GM20000 (cell line): ENCODE results near the gene SUN1.

Experiments
- DNase-seq: peaks from one replicate; pipeline ENCODE4 v3.0.0; 2012; ENCODE audit warnings: low spot score
- TF ChIP-seq, protein P1 (sequence below): IDR thresholded peaks from 2 replicates; pipeline ENCODE4 v1.5.1; 2012; ENCODE audit warnings: mild to moderate bottlenecking, control low read depth; ENCODE audit errors: extremely low read depth, missing control alignments

The SUN1 gene

DNA sequence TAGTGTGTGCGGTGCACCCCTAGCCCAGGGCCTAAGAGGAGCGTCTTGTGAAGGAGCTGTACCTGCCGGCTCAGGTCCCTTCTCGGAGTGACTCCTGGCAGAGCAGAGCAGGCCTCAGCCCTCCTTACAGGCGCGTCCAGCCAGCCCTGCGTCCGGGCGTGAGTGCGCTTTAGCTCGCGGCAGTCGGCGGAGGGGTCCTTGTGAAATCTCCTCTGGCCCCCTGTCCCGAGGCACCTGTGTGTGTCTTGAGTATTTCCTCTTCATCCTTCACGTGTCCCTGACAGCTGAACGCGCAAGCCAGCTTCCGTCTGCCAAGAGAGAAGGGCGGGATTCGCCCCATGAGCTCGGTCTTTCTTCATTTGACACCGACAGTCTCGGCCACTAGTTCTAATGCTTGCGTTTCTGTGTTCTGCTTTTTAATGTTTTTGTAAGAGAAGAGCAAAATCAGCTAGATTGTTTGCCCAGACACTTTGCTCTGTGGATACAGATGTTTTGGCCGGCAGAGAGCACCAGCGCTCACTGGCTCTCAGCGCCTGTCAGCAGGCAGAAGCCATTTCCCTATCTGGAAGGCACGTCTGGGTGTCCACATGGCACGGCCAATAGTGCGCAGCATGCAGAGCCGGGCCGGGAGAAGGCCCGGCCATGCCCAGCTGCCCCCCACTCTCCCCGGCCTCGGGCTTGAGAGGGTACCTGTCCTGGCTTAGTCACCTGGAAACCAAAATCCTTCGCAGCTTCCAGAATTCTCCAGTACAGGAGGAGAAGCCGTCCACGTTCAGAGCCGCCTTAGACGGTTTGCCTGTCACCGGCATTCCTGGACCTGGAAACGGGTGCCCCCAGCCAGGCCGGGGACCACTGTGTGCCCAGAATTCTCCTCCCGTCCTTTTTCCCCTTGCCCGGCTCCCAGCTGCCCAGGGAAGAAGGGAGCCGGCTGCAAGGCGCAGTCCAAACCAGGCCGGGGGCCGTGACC, 51.1 kb downstream of the SUN1 start:
- TF ChIP-seq, protein P1, sequence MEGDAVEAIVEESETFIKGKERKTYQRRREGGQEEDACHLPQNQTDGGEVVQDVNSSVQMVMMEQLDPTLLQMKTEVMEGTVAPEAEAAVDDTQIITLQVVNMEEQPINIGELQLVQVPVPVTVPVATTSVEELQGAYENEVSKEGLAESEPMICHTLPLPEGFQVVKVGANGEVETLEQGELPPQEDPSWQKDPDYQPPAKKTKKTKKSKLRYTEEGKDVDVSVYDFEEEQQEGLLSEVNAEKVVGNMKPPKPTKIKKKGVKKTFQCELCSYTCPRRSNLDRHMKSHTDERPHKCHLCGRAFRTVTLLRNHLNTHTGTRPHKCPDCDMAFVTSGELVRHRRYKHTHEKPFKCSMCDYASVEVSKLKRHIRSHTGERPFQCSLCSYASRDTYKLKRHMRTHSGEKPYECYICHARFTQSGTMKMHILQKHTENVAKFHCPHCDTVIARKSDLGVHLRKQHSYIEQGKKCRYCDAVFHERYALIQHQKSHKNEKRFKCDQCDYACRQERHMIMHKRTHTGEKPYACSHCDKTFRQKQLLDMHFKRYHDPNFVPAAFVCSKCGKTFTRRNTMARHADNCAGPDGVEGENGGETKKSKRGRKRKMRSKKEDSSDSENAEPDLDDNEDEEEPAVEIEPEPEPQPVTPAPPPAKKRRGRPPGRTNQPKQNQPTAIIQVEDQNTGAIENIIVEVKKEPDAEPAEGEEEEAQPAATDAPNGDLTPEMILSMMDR: no peak
- DNase-seq: no peak

- TF ChIP-seq, protein P1: no peak
- no peak for DNase-seq
Measured at GRCh38 chr7:884191-885003, 52.1 kb downstream of the SUN1 start.

DNA sequence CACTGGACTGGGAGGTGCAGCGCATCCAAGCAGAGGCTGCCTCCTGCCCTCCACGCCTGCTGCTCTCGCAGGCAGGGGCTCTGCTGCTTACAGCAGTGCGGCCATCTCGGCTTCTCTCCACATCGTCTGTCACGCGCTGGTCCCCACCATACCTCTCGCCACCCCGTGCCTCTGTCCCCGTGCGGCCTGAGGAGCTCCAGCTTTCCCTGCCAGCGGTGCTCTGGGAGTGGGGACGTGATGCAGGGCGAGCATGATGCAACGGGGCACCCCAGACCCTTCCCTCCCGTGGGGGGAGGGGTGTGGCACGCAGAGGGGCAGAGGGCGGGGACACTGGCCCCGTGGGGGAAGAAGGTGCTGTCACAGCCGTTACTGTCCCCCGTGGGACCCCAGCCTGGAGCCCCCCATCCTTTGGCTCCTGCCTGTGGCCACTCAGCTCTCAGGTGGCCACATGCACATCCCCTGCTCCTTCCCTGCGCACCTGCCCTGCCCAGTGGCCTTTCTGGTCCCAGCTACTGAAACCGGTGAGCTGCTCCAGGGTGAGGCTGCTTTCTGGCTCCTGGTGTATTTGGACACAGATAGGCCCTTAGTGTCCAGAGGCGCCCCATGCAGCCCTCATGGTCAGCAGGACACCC, 53.1 kb downstream of the SUN1 start:
- DNase-seq: no peak
- TF ChIP-seq, protein P1: no peak

- TF ChIP-seq, protein P1: no peak
- no peak for DNase-seq
Measured at GRCh38 chr7:885893-886625, 53.8 kb downstream of the SUN1 start.

DNA sequence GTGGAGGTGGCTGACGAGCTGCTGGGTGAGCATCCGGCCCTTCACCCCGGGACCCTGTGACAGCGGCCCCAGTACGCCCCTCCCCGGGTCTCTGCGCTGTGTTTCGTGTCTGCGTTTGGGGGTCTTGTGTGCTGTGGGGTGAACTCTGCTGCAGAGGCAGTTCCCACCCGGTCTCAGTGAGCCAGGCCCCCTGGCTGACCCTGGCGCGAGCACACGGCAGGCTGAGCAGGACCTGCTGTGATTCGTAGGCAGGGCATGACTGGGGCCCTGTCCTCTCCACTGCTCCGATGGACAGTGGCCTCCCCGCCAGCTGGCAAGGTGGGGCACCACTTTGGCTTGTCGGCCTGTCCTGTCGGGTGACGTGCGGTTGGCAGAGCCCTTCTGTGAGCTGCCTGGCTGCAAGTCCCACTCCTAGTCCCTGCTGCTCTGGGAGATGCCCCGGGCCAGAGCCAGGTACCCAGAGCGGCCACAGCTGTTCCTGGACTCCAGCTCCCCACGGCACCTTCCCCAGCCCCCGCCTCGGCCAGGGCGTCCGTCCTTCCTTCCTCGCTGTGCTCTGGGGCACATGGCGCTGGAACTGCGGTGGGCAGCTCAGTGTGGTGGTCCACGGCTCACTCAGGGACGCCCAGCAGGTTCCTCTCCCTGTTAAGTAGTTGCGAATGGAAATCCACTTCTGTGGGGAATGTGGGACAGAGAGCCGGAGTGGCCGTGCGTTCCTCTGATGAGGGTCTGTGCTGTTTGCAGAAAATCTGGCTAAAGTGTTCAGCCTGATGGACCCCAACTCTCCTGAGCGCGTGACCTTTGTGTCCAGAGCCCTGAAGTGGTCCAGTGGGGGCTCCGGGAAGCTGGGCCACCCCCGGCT, 54.6 kb downstream of the SUN1 start:
- DNase-seq: no peak
- TF ChIP-seq, protein P1: no peak

DNA sequence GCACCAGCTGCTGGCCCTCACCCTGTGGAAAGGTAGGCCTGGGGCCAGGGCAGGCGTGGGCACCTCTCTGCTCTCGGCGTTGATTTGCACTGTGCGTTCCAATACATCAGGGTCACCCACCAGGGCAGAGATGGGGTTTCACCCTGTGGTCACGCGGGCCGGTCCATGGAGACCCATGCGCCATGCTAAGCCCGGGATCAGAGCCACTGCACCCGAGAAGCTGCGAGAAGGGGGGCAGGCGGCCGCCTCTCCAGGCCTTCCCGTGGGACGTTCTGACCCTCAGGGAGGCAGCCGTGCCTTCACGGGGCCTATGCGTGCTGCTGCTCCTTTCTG, 55.2 kb downstream of the SUN1 start:
- no peak for DNase-seq
- TF ChIP-seq, protein P1: no peak
